ENCODE measurements around the gene EGFL7.

Gene EGFL7

GRCh38 chr9:136620441-136621018 is 42.2 kb upstream of the EGFL7 start:
- Histone ChIP-seq H2BK5ac (ENCODE audit: low read length) (no peak overlapping the region), H3K27ac (ENCODE audit: low read depth, low read length) (no peak overlapping the region), H2BK120ac (ENCODE audit: low read depth, low read length) (no peak overlapping the region)

GRCh38 chr9:136621019-136621733 is 41.5 kb upstream of the EGFL7 start:
- Histone ChIP-seq H2BK5ac (ENCODE audit: low read length) (no peak overlapping the region), H3K27ac (ENCODE audit: low read depth, low read length) (no peak overlapping the region), H3K56ac (ENCODE audit: low read length) (no peak overlapping the region), H3K79me1 (ENCODE audit: low read length) (no peaks in the 10 kb centered on the region), H3K27me3 (ENCODE audit: insufficient read depth, low read length, poor library complexity) (no peaks in the 10 kb centered on the region), H3K4me2 (ENCODE audit: low read length) (no peak overlapping the region), H3K79me2 (ENCODE audit: control insufficient read depth, insufficient read depth, low read length) (no peaks in the 10 kb centered on the region), H3K4me1 (ENCODE audit: control insufficient read depth, low read depth, low read length) (no peaks in the 10 kb centered on the region), H3K23ac (ENCODE audit: low read length) (no peak overlapping the region), H4K5ac (ENCODE audit: low read length) (no peak overlapping the region), H3K4ac (ENCODE audit: low read depth, low read length) (no peak overlapping the region), H3K9ac (ENCODE audit: low read length) (no peak overlapping the region), H3K18ac (ENCODE audit: low read length) (no peak overlapping the region), H2AK5ac (ENCODE audit: low read length) (no peak overlapping the region), H2BK15ac (replicated peaks; ENCODE audit: low read depth) (no peak overlapping the region), H4K8ac (ENCODE audit: low read depth, low read length) (no peak overlapping the region), H3K36me3 (ENCODE audit: control insufficient read depth, insufficient read depth, low read length) (no peaks in the 10 kb centered on the region), H3K4me3 (ENCODE audit: low read length) (no peak overlapping the region), H2BK120ac (ENCODE audit: low read depth, low read length) (no peak overlapping the region)
- WGBS (ENCODE audit: extremely low coverage, insufficient coverage, low lambda C conversion rate) = no CpG with 5 or more reads among the region's 34 CpGs
- DNase-seq = no peak

More at GRCh38 chr9:136620441-136621018, 42.2 kb upstream of the EGFL7 start:
- H3K23ac ChIP-seq (ENCODE audit: low read length) = no peak overlapping the region
- no peaks in the 10 kb centered on the region for H3K79me2 ChIP-seq (ENCODE audit: control insufficient read depth, insufficient read depth, low read length)
- no peak overlapping the region for H3K4ac ChIP-seq (ENCODE audit: low read depth, low read length)
- H4K5ac ChIP-seq (ENCODE audit: low read length) = no peak overlapping the region
- H4K8ac ChIP-seq (ENCODE audit: low read depth, low read length) = no peak overlapping the region
- WGBS (ENCODE audit: extremely low coverage, insufficient coverage, low lambda C conversion rate) = no CpG with 5 or more reads among the region's 29 CpGs
- H3K9ac ChIP-seq (ENCODE audit: low read length) = no peak overlapping the region
- no peak for DNase-seq
- H2BK15ac ChIP-seq (replicated peaks; ENCODE audit: low read depth) = no peak overlapping the region
- H3K36me3 ChIP-seq (ENCODE audit: control insufficient read depth, insufficient read depth, low read length) = no peaks in the 10 kb centered on the region
- H3K56ac ChIP-seq (ENCODE audit: low read length) = no peak overlapping the region
- H3K79me1 ChIP-seq (ENCODE audit: low read length) = no peaks in the 10 kb centered on the region
- H3K4me1 ChIP-seq (ENCODE audit: control insufficient read depth, low read depth, low read length) = no peaks in the 10 kb centered on the region
- no peak overlapping the region for H3K18ac ChIP-seq (ENCODE audit: low read length)
- no peak overlapping the region for H3K4me2 ChIP-seq (ENCODE audit: low read length)
- no peak overlapping the region for H3K4me3 ChIP-seq (ENCODE audit: low read length)
- H3K27me3 ChIP-seq (ENCODE audit: insufficient read depth, low read length, poor library complexity) = no peaks in the 10 kb centered on the region
- no peak overlapping the region for H2AK5ac ChIP-seq (ENCODE audit: low read length)

- H3K23ac ChIP-seq (ENCODE audit: low read length) = no peak overlapping the region
- no peak overlapping the region for H3K18ac ChIP-seq (ENCODE audit: low read length)
- H3K4ac ChIP-seq (ENCODE audit: low read depth, low read length) = no peak overlapping the region
- peak overlapping the region; percentile 7 for H3K56ac ChIP-seq (ENCODE audit: low read length)
- H3K79me2 ChIP-seq (ENCODE audit: control insufficient read depth, insufficient read depth, low read length) = no peaks in the 10 kb centered on the region
- no peaks in the 10 kb centered on the region for H3K4me1 ChIP-seq (ENCODE audit: control insufficient read depth, low read depth, low read length)
- no peak for DNase-seq
- no peak overlapping the region for H2BK120ac ChIP-seq (ENCODE audit: low read depth, low read length)
- H3K79me1 ChIP-seq (ENCODE audit: low read length) = no peaks in the 10 kb centered on the region
- H3K9ac ChIP-seq (ENCODE audit: low read length) = no peak overlapping the region
- no peaks in the 10 kb centered on the region for H3K27me3 ChIP-seq (ENCODE audit: insufficient read depth, low read length, poor library complexity)
- H3K36me3 ChIP-seq (ENCODE audit: control insufficient read depth, insufficient read depth, low read length) = no peaks in the 10 kb centered on the region
- H3K4me3 ChIP-seq (ENCODE audit: low read length) = no peak overlapping the region
- H2BK15ac ChIP-seq (replicated peaks; ENCODE audit: low read depth) = no peak overlapping the region
- H3K4me2 ChIP-seq (ENCODE audit: low read length) = no peak overlapping the region
- H4K8ac ChIP-seq (ENCODE audit: low read depth, low read length) = no peak overlapping the region
- no peak overlapping the region for H2BK5ac ChIP-seq (ENCODE audit: low read length)
- no CpG with 5 or more reads among the region's 10 CpGs for WGBS (ENCODE audit: extremely low coverage, insufficient coverage, low lambda C conversion rate)
- H3K27ac ChIP-seq (ENCODE audit: low read depth, low read length) = no peak overlapping the region
- no peak overlapping the region for H4K5ac ChIP-seq (ENCODE audit: low read length)
- H2AK5ac ChIP-seq (ENCODE audit: low read length) = no peak overlapping the region
Measured at GRCh38 chr9:136621734-136622093, 41.0 kb upstream of the EGFL7 start.

GRCh38 chr9:136622538-136622948 is 40.2 kb upstream of the EGFL7 start:
- Histone ChIP-seq H3K4me2 (ENCODE audit: low read length) (no peak overlapping the region), H3K79me1 (ENCODE audit: low read length) (no peaks in the 10 kb centered on the region), H3K27ac (ENCODE audit: low read depth, low read length) (no peak overlapping the region), H2BK5ac (ENCODE audit: low read length) (no peak overlapping the region), H4K8ac (ENCODE audit: low read depth, low read length) (no peak overlapping the region), H3K18ac (ENCODE audit: low read length) (no peak overlapping the region), H3K27me3 (ENCODE audit: insufficient read depth, low read length, poor library complexity) (no peaks in the 10 kb centered on the region), H2BK120ac (ENCODE audit: low read depth, low read length) (no peak overlapping the region), H2AK5ac (ENCODE audit: low read length) (no peak overlapping the region), H3K79me2 (ENCODE audit: control insufficient read depth, insufficient read depth, low read length) (no peaks in the 10 kb centered on the region), H3K4me3 (ENCODE audit: low read length) (no peak overlapping the region), H3K23ac (ENCODE audit: low read length) (no peak overlapping the region), H3K4me1 (ENCODE audit: control insufficient read depth, low read depth, low read length) (no peaks in the 10 kb centered on the region), H2BK15ac (replicated peaks; ENCODE audit: low read depth) (no peak overlapping the region), H3K36me3 (ENCODE audit: control insufficient read depth, insufficient read depth, low read length) (no peaks in the 10 kb centered on the region), H3K56ac (ENCODE audit: low read length) (peak overlapping the region; percentile 15), H3K9ac (ENCODE audit: low read length) (no peak overlapping the region), H3K4ac (ENCODE audit: low read depth, low read length) (no peak overlapping the region), H4K5ac (ENCODE audit: low read length) (no peak overlapping the region)
- no CpG with 5 or more reads among the region's 16 CpGs for WGBS (ENCODE audit: extremely low coverage, insufficient coverage, low lambda C conversion rate)
- no peak for DNase-seq

GRCh38 chr9:136623016-136623841 is 39.5 kb upstream of the EGFL7 start:
- Histone ChIP-seq H2BK15ac (replicated peaks; ENCODE audit: low read depth) (no peak overlapping the region), H2BK5ac (ENCODE audit: low read length) (no peak overlapping the region), H3K27me3 (ENCODE audit: insufficient read depth, low read length, poor library complexity) (no peaks in the 10 kb centered on the region), H3K23ac (ENCODE audit: low read length) (no peak overlapping the region), H4K8ac (ENCODE audit: low read depth, low read length) (no peak overlapping the region), H3K4me2 (ENCODE audit: low read length) (no peak overlapping the region), H3K56ac (ENCODE audit: low read length) (no peak overlapping the region), H3K79me1 (ENCODE audit: low read length) (no peaks in the 10 kb centered on the region), H2AK5ac (ENCODE audit: low read length) (no peak overlapping the region), H3K9ac (ENCODE audit: low read length) (no peak overlapping the region), H2BK120ac (ENCODE audit: low read depth, low read length) (no peak overlapping the region), H3K79me2 (ENCODE audit: control insufficient read depth, insufficient read depth, low read length) (no peaks in the 10 kb centered on the region), H4K5ac (ENCODE audit: low read length) (no peak overlapping the region), H3K27ac (ENCODE audit: low read depth, low read length) (no peak overlapping the region), H3K18ac (ENCODE audit: low read length) (no peak overlapping the region), H3K4me1 (ENCODE audit: control insufficient read depth, low read depth, low read length) (no peaks in the 10 kb centered on the region), H3K4ac (ENCODE audit: low read depth, low read length) (no peak overlapping the region), H3K36me3 (ENCODE audit: control insufficient read depth, insufficient read depth, low read length) (no peaks in the 10 kb centered on the region), H3K4me3 (ENCODE audit: low read length) (no peak overlapping the region)
- no peak for DNase-seq
- no CpG with 5 or more reads among the region's 19 CpGs for WGBS (ENCODE audit: extremely low coverage, insufficient coverage, low lambda C conversion rate)

Measured in mesendoderm (in vitro differentiated cells).